Activated naive CD4-positive, alpha-beta T cell treated with anti-CD3 and anti-CD28 coated beads for 36 hours (primary cell): ENCODE measurements around the gene TMEM89. TPM values are rescaled to one million over a fixed set of nuclear protein-coding genes. Genes with fewer than 3 reads are reported as not detected.

ENCODE experiments used
- CTCF ChIA-PET: fragments of 350-600 bp; sonication (Branson Sonifier 250); formaldehyde crosslinking; loops from one replicate; lab custom pipeline; 2021; ENCODE audit warnings: antibody characterized with exemption; lab: Charles Lee
- DNase-seq: peaks from one replicate; pipeline ENCODE4 v3.0.0-alpha.2; 2020
- H3K27ac Mint-ChIP-seq: one replicate; pipeline ENCODE4 v1.8.0; 2021; ENCODE audit warnings: mild to moderate bottlenecking, mixed read lengths
- H3K27me3 Mint-ChIP-seq: one replicate; pipeline ENCODE4 v1.8.0; 2021; ENCODE audit warnings: low read depth, mixed read lengths
- H3K36me3 Mint-ChIP-seq: one replicate; pipeline ENCODE4 v1.8.0; 2021; ENCODE audit warnings: low read depth, mixed read lengths
- H3K4me1 Mint-ChIP-seq: one replicate; pipeline ENCODE4 v1.8.0; 2021; ENCODE audit warnings: low read depth, mixed read lengths
- H3K4me3 Mint-ChIP-seq: one replicate; pipeline ENCODE4 v1.8.0; 2021; ENCODE audit warnings: mild to moderate bottlenecking, moderate library complexity, mixed read lengths
- H3K9me3 Mint-ChIP-seq: one replicate; pipeline ENCODE4 v1.8.0; 2021; ENCODE audit warnings: mixed read lengths
- intact Hi-C: fragments of 100-400 bp; cut with micrococcal nuclease; formaldehyde crosslinking; loops from one replicate; pipeline ENCODE4 v1.15.1; 2023
- total RNA-seq, 2 experiments: library from RNA; stranded (reverse); gene quantifications; one replicate each; pipeline ENCODE4 v1.2.3, GENCODE V29; 2021

The TMEM89 gene
- total RNA-seq, 2 experiments from 2014 or later = not detected

DNA sequence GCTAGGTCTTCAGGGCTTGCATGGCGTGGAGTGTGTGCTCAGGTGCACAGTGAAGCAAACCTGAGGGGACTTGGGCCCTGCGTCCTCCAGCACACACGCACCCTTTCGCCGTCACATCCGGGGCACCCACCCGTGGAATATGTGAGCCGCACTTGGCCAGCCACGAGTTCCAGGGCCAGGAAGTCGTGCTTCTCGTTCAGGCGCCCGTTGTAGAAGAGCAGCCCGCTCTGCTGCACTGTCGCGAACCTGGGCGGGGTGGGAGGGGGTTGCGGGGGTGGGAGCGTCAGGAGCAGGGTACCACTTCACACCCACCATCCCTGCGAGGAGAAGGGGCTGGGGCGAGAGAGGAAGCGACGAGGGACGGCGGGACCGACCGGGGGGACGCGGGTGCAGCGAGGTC lies 34.0 kb upstream of the TMEM89 start:
- CTCF ChIA-PET = interaction anchor here (1.3 to 1.4 kb wide), 2 partner anchors 10 to 21 kb away, joined by 3 to 5 read pairs; no protein-coding TSS in a partner anchor
- intact Hi-C loops = loop anchor here (1.0 kb wide), 3 partner anchors 20 to 98 kb away; partner anchors contain the start of genes SLC26A6 and UQCRC1
- H3K27me3 Mint-ChIP-seq = peaks cover 13% of the 10 kb centered on the region

DNA sequence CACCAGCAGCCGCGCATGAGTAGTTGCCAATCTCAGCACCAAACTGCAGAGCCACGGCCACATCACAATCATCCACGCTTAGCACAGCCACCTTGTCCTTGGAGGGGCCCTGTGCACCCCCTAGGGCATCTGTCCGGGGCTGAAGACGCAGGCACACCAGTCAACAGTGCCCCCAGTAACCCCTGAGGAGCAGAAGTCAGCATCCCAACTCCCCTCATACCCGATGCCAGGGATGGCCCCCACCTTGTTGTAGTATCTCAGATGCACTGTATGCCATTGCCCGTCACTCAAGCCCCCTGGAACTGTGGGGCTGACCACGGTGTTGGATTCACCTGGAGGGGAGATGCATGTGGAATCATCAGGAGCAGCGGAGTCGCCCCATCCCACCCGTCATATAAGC lies 33.5 kb upstream of the TMEM89 start:
- Mint-ChIP-seq H3K9me3 (no peaks in the 10 kb centered on the region), H3K4me3 (peak overlapping the region; percentile 76), H3K27ac (no peak overlapping the region), H3K36me3 (no peaks in the 10 kb centered on the region), H3K27me3 (peaks cover 9% of the 10 kb centered on the region), H3K4me1 (peaks cover 16% of the 10 kb centered on the region)
- no peak for DNase-seq
- intact Hi-C loops = no loop called here
- CTCF ChIA-PET = no interaction called here

More for the DNA sequence above, 34.0 kb upstream of the TMEM89 start:
- Mint-ChIP-seq H3K4me3 (peak overlapping the region; percentile 76), H3K36me3 (no peaks in the 10 kb centered on the region), H3K9me3 (no peaks in the 10 kb centered on the region), H3K27ac (peak overlapping the region; percentile 71), H3K4me1 (peaks cover 16% of the 10 kb centered on the region)
- DNase-seq = peak; percentile 67

DNA sequence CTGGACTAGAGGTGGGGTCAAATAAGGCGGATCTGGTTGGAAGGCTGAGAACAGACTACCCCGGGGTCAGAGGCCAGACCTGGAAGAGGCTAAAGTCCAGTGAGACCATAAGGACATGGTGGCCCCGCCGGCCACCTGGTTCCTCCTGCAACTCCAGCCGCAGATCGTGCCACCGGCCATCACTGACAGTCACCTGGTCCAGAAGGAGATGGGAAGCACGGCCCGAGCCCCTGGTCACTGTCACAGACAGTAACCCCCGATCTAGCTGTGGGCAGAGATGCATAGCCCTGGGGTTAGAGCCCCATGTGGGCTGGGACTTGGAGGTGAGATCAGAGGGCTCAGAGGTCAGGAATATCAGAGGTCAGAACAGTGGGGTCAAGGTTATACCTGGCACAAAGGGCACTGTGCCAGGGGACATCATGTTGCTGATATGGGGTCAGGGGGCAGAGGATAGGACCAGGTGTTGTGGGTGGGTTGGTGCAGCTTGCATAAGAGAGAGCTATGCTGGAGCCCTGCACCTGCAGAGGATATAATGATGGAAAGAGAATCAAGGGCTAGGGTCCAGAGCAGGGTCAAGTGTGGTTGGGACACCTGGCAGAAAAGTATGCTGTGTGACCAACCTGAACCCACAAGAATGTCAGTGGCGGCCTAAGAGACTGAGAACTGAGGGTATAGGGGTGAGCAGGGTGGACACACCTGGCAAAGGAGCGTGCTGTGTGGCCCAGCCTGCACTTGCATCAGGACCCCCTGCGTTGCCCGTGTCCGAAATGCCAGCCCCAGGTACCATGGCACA lies 31.6 kb upstream of the TMEM89 start:
- Mint-ChIP-seq H3K27ac (no peak overlapping the region), H3K9me3 (no peaks in the 10 kb centered on the region), H3K4me3 (no peak overlapping the region), H3K4me1 (peaks cover 16% of the 10 kb centered on the region), H3K27me3 (no peaks in the 10 kb centered on the region), H3K36me3 (no peaks in the 10 kb centered on the region)
- CTCF ChIA-PET = interaction anchor here (1.7 kb wide), 1 partner anchor 252 kb away, joined by 3 read pairs; no protein-coding TSS in a partner anchor
- DNase-seq = no peak
- intact Hi-C loops = no loop called here

DNA sequence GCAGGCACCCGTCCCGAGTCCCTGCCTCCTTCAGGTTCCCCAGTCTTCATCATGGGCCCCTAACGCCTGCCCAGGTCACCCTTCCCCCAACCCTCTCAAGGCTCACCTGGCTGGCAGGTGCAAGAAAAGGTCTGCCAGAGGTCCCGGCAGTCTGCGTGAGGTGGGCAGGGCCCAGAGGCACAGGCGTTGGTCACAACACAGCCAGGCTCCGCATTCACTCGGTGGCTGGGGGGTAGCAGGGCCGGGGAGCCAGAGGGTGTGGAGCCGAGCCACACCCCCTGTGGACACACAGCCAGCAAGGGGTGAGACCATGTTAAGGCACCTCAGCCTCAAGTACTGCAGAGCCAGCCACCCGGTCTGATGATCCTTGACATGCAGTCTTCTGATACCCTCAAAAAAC lies 30.2 kb upstream of the TMEM89 start:
- Mint-ChIP-seq H3K27me3 (no peaks in the 10 kb centered on the region), H3K4me1 (peaks cover 10% of the 10 kb centered on the region), H3K36me3 (peaks cover 1% of the 10 kb centered on the region), H3K4me3 (no peak overlapping the region), H3K27ac (no peak overlapping the region), H3K9me3 (no peaks in the 10 kb centered on the region)
- no peak for DNase-seq
- intact Hi-C loops = no loop called here
- CTCF ChIA-PET = interaction anchor here (0.6 to 1.7 kb wide), 2 partner anchors 28 to 251 kb away, joined by 3 to 5 read pairs; no protein-coding TSS in a partner anchor

- intact Hi-C loops = no loop called here
- CTCF ChIA-PET = interaction anchor here (0.8 kb wide), 1 partner anchor 97 kb away, joined by 4 read pairs; no protein-coding TSS in a partner anchor
- Mint-ChIP-seq H3K27me3 (no peaks in the 10 kb centered on the region), H3K27ac (no peak overlapping the region), H3K4me1 (peaks cover 7% of the 10 kb centered on the region), H3K4me3 (no peak overlapping the region), H3K36me3 (peaks cover 2% of the 10 kb centered on the region), H3K9me3 (no peaks in the 10 kb centered on the region)
- no peak for DNase-seq
These were observed 29.2 kb upstream of the TMEM89 start for GRCh38 chr3:48650723-48651122.

GRCh38 chr3:48648188-48648850 lies 26.8 kb upstream of the TMEM89 start:
- Mint-ChIP-seq H3K9me3 (no peaks in the 10 kb centered on the region), H3K27ac (no peak overlapping the region), H3K4me1 (peaks cover 2% of the 10 kb centered on the region), H3K27me3 (no peaks in the 10 kb centered on the region), H3K36me3 (peaks cover 2% of the 10 kb centered on the region), H3K4me3 (no peak overlapping the region)
- intact Hi-C loops = no loop called here
- CTCF ChIA-PET = interaction anchor here (0.7 kb wide), 1 partner anchor 12 kb away, joined by 5 read pairs; no protein-coding TSS in a partner anchor
- DNase-seq = no peak

- Mint-ChIP-seq H3K4me3 (no peak overlapping the region), H3K27ac (no peak overlapping the region), H3K27me3 (no peaks in the 10 kb centered on the region), H3K36me3 (peaks cover 2% of the 10 kb centered on the region), H3K9me3 (no peaks in the 10 kb centered on the region), H3K4me1 (peaks cover 2% of the 10 kb centered on the region)
- CTCF ChIA-PET = no interaction called here
- no peak for DNase-seq
- intact Hi-C loops = no loop called here
These were observed 26.1 kb upstream of the TMEM89 start for GRCh38 chr3:48647714-48648113.

- peaks cover 2% of the 10 kb centered on the region for H3K4me1 Mint-ChIP-seq
- no peaks in the 10 kb centered on the region for H3K9me3 Mint-ChIP-seq
- H3K36me3 Mint-ChIP-seq = peaks cover 2% of the 10 kb centered on the region
- no peak overlapping the region for H3K4me3 Mint-ChIP-seq
- H3K27ac Mint-ChIP-seq = no peak overlapping the region
- no peak for DNase-seq
- intact Hi-C loops = no loop called here
- no peaks in the 10 kb centered on the region for H3K27me3 Mint-ChIP-seq
- CTCF ChIA-PET = no interaction called here
These were observed 23.6 kb upstream of the TMEM89 start for GRCh38 chr3:48644898-48645760.

- CTCF ChIA-PET = no interaction called here
- H3K27me3 Mint-ChIP-seq = no peaks in the 10 kb centered on the region
- H3K4me1 Mint-ChIP-seq = peaks cover 2% of the 10 kb centered on the region
- H3K36me3 Mint-ChIP-seq = peaks cover 6% of the 10 kb centered on the region
- intact Hi-C loops = no loop called here
- no peaks in the 10 kb centered on the region for H3K9me3 Mint-ChIP-seq
- no peak overlapping the region for H3K4me3 Mint-ChIP-seq
- DNase-seq = no peak
- no peak overlapping the region for H3K27ac Mint-ChIP-seq
These were observed 21.0 kb upstream of the TMEM89 start for GRCh38 chr3:48642605-48643004.

GRCh38 chr3:48641396-48641795 lies 19.8 kb upstream of the TMEM89 start:
- intact Hi-C loops = no loop called here
- Mint-ChIP-seq H3K27ac (no peak overlapping the region), H3K36me3 (peaks cover 3% of the 10 kb centered on the region), H3K4me1 (peaks cover 4% of the 10 kb centered on the region), H3K4me3 (no peak overlapping the region), H3K27me3 (no peaks in the 10 kb centered on the region), H3K9me3 (no peaks in the 10 kb centered on the region)
- DNase-seq = no peak
- CTCF ChIA-PET = interaction anchor here (0.6 kb wide), 1 partner anchor 229 kb away, joined by 3 read pairs; no protein-coding TSS in a partner anchor

DNA sequence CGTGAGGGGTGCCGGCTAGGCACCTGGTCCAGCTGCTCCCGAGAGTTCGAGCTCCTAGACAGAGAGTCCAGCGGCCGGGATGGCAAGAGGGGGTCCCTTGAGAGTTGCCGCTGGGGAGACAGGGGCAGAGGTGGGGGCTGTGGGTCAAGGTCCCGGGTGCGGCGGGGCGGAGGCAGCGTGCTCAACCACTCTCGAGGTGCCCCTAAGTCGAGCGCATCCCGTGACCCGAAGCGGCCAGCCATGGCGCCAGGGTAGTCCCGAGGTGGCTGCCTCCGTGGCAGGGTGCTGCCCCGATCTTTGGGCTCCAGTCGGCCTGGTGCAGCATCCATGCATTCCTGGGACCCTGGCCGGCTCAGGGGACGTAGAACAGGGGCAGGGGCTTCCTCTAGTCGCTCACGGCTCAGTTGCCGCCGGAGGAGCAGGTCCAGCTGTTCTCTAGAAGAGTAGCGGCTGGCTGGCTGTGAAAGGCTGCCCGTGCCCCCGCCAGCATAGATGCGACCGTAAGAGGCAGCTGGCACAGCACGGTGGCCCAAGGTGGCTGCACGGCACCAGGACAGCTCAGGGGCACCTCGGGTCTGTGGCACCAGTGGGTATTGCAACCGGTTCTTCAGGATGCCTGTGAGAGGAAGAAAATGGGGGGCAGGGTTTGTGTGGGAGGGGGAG lies 18.5 kb upstream of the TMEM89 start:
- intact Hi-C loops = loop anchor here (10.0 kb wide), 1 partner anchor 195 kb away; the partner anchor contains the start of genes ATRIP, CCDC51 and TMA7
- Mint-ChIP-seq H3K36me3 (peaks cover 3% of the 10 kb centered on the region), H3K4me3 (no peak overlapping the region), H3K27ac (no peak overlapping the region), H3K4me1 (peaks cover 11% of the 10 kb centered on the region), H3K27me3 (no peaks in the 10 kb centered on the region), H3K9me3 (no peaks in the 10 kb centered on the region)
- DNase-seq = no peak
- CTCF ChIA-PET = no interaction called here
